Right kidney (tissue), 1 donor: ENCODE measurements around the gene CYGB.
"Not testable (repeated sequence)": the region's sequence is repeated elsewhere in the genome, so short reads cannot be mapped to it uniquely, and the experiment has no call there.

Experiments used
- DNase-seq: peaks from one replicate; pipeline ENCODE4 v3.0.0-alpha.2; 2016

Gene CYGB

GRCh38 chr17:76568811-76569221 lies 31.3 kb upstream of the CYGB start:
- DNase-seq, result no peak

DNA sequence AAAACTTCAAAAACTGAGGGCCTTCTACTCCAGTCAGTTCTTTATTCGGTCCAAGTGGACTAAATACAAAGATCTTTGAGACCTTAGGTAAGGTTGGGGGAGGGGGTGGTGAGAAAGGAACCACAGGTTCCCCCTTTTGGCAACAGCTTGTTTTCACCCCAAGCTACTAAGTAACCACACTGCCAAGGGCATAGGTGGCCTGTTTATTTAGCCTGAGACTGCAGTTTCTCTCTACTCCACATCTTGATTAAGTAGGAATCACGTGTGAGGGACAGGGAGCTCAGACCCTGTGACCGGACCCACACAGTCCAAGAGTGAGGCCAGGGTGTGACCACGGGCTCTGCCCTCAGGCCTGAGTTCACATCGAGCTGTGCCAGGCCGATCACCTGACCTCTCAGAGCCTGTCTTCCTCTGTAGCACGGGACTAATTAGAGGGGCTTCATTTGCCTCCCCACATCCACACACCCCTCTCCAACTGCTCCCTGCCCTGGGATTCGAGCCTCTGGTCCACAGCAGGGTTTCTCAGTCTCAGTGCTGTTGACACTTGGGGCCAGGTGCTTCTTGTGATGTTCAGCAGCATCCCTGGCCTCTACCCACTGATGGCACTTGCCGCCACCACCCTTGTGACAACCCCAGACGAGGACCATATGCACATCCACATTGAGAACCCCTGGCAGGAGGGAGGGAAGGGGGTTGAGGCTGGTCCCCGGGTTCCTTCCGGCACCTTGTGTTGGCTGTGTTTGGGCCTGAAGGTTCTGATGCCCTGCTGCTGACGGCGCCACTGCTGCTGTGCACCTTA lies 30.3 kb upstream of the CYGB start:
- DNase-seq, result no peak

- no peak for DNase-seq
Measured at GRCh38 chr17:76566988-76567431, 29.5 kb upstream of the CYGB start.

GRCh38 chr17:76566613-76566943 lies 29.1 kb upstream of the CYGB start:
- DNase-seq, result no peak

GRCh38 chr17:76565728-76566612 lies 28.5 kb upstream of the CYGB start:
- DNase-seq, result no peak

DNA sequence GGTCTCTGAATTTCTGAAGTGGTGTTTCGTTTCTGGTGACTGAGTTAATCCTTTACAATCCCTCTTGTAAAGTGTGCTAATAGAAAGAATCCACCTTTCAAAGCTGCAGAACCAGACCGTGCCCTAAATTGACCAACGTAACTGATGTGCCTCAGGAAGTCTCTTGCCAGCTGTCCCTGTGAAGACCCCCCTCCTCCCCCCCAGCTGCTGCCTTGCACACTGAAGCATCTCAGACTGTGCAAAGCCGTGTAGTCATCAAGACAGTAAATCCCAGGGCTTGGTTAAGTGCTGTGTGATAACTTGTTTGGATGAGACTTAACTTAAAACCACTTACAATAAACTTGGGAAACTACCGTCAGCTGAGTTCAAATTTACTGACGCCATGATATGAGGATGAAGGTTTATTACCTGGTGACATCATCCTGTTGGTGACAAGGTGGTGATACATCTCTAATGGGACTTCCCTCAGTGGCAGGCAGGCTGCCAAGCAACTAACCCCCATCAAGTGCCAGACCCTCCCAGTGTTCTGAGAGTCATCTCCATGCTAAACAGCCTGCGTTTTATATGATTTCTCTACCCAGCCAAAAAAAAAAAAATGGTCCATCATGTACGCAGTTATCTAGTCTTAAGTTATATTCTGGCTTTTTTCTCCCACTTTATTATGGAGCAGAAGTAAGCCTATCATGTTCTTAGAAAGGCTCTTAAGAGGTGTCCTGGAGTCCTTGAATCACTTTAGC lies 27.6 kb upstream of the CYGB start:
- not testable (repeated sequence) for DNase-seq

DNA sequence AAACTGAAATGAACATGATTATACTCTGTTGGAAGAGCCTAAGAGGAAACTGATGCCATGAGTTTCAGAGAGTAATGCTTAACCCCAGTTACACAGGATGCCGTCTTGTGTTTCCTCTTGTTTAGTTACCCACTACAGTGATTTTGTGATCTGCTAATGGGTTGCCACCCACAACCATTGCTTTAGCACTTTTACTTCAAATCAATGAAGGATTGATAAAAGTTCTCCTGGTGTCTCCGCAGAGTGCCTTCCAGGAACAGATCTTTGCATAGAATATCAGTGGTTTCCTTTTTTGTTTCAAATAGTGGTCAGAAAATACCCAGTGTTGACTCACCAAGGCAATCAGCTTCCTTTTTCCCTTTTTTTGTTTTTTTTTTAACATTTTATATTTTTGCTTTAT lies 25.9 kb upstream of the CYGB start:
- not testable (repeated sequence) for DNase-seq

DNA sequence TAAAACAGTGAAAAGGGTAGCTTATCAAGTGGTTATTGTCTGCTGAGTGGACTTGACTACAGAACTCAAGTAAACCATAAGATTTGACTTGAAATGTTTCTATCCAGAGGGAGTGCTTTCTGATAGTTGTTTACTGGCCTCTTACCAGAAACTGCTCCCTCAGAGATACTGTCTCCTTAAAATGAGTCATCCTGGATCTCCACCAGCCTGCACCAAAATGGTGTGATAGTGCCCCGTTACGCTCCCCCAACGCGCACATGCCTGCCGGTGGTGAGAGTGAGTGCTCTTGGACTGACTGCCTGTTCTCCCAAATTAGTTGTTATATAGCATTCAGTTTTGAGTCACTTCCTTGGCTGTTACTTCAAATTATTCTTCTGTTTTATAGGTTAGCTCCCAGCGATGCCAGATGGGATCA lies 25.2 kb upstream of the CYGB start:
- DNase-seq, result no peak

DNA sequence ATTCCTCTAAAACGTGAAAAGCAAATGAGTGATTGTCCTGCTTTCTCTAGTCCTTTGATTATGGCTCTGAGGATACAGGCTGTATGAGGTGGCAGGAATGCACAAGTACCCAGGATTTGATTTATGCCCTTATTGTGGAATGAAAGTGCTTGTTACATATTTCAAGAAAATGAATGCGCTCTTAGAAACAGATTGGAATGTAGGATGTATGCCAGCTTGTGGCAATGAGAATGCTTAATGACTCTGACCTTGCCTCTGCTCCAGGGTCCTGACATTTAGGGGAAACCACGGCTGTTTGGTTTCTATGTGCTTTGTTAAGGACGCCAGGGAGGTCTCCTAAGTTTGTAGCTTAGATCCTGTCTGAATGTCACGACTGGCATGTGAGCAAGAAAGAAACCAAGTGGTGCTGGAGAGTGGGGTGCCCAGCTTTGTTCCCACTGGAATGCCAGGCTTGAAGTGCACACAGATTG lies 24.3 kb upstream of the CYGB start:
- no peak for DNase-seq

DNA sequence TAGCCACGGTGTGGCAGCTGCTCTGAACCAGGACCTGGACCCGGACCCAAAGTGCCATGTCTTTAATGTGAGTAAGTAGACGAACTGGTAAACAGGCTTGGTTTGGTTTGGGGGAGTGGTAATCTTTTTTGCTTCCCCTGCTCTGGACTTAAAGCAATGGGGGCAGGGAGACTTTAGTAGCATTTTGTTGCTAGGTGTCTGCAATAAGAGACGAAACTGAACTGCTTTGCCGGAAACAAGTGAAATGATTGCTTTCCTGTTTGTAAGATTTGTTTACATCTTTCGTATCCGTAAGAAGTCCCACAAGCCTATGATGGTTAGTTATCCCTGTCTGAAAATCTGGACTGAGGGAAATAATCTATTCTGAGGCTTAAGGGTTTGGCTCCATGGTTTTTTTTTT lies 23.8 kb upstream of the CYGB start:
- DNase-seq, result no peak

- no peak for DNase-seq
Measured at GRCh38 chr17:76560877-76561221, 23.3 kb upstream of the CYGB start.

DNA sequence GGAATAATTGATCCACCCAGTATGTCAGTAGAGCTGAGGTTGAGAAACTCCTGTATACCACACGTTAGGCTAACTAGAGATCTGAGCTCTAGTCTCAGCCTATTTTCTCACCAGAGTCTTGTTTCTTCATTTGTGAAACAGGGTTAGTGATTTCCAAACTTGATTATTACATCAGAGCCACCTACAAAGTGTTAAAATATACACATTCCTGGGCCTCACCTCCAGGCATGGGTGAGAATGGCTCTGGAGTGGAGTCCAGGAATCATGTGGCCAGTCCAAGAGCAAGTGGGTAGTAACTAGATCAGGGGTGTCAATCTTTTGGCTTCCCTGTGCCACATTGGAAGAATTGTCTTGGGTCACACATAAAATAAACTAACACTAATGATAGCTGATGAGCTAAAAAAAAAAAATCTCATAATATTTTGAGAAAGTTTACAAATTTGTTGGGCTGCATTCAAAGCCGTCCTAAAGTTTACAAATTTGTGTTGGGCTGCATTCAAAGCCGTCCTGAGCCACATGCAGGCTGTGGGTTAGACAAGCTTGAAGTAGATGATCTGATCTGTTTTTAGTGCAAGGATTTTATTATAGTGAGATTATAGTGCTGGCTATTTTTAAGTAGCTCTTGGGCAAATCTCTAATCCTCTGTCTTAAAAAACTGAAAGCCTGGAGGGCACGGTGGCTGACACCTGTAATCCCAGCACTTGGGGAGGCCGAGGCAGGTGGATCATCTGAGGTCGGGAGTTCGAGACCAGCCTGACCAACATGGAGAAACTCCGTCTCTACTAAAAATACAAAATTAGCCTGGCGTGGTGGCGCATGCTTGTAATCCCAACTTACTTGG lies 22.7 kb upstream of the CYGB start:
- no peak for DNase-seq

- not testable (repeated sequence) for DNase-seq
Measured at GRCh38 chr17:76559460-76559859, 22.0 kb upstream of the CYGB start.

DNA sequence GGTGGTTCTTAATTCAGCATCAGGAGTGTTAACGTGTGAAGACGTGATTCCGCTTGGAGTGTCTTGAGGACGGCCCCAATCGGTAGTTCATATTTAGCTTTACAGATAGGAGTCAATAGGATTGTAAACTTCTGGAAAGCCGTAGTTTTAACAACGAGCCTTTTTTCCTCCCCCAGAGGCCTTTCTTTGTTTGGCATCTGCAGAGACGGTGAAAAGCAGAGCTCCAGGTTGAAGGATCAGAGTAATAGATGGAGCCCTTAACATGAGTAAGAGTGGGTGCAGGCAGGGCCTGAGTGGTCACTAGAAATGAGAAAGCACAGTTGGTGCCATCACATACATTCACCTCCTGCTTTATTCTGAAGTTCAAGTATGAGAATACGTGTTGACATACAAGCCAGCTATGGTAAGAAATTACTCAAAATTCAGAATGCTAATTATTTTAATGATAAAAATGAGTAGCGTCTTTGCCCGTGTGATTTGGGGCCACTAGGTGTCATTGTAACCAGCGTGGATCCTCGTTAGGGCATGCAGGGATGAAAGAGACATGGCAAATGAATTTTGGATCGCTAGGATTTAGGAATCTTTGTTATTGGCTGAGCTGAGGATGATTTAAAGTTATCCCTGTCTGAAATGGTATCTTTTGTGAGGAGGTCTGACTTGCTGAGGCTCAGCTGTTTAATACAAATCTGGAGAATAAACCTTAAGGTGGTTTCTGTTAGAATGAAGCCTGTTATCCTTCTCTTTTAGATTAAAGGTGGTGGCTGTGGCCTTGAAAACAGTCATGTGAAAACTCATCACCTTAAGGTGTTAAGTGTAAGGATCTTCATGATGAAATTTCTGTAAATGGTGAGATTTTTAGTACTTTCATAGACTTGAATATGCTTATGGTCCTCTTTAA lies 20.9 kb upstream of the CYGB start:
- DNase-seq, result no peak

- peak; percentile 91 for DNase-seq
Measured at GRCh38 chr17:76557368-76558197, 20.1 kb upstream of the CYGB start.

DNA sequence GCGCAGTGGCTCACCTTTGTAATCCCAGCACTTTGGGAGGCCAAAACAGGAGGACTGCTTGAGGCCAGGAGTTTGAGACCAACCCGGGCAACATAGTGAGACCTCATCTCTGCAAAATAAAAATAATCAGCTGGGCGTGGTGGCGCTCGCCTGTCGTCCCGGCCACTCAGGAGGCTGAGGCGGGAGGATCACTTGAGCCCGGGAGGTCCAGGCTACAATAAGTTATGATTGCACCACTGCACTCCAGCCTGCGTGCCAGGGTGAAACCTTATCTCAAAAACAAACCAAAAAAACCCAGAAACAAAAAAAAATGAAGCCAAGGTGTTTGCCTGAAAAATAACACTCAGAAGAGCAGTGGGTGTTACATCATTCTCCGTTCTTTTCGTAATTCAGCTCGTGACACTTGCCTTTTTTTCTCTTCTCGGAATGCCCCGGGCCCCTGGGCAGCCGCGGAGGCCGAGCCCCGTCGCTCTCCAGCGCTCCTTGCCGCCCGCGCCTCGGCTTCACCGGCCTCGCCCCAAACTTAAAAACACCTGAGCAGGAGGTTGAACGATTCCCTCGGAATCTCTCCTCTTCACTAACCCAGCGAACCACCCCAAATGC lies 19.4 kb upstream of the CYGB start:
- no peak for DNase-seq

DNA sequence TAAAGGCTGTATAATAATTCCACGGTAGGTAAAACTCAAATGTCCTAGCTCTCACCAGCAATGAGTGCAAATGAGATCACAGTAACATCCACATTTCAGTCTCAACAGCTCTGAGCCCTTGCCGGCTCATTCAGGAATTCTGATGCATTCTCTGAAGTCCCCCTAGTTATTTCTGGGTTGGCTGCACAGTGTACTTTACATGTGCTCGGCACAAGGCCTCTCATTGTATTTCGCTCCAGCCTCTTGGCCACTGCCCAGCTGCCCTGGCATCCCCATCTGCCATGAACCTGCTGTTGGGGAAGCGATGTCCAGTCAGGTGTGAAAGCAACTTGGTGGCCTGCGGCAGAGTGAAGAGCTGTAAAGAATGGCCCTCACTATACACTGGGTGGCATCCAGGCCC lies 16.6 kb upstream of the CYGB start:
- peak; percentile 25 for DNase-seq

- no peak for DNase-seq
Measured at GRCh38 chr17:76553178-76553908, 15.8 kb upstream of the CYGB start.

GRCh38 chr17:76551685-76552084 lies 14.2 kb upstream of the CYGB start:
- no peak for DNase-seq
